B cell (primary cell): Measurements from ENCODE around the gene LSS. TPM values are rescaled to one million over a fixed set of nuclear protein-coding genes. Genes with fewer than 3 reads are reported as not detected.

Experiments
- ATAC-seq: fragments of 200-7000 bp; cut with Tn5 transposase; one replicate; pipeline ENCODE4 v1.10.0; 2021; ENCODE audit warnings: low read depth, mild to moderate bottlenecking, moderate number of reproducible peaks, moderate library complexity
- CTCF ChIA-PET: fragments of 350-600 bp; sonication (Branson Sonifier 250); formaldehyde crosslinking; loops from one replicate; lab custom pipeline; 2021; ENCODE audit warnings: antibody characterized with exemption, inconsistent platforms; lab: Charles Lee
- POLR2A ChIA-PET: fragments of 350-600 bp; sonication (Branson Sonifier 250); formaldehyde crosslinking; loops from one replicate; lab custom pipeline; 2021; ENCODE audit warnings: antibody characterized with exemption; lab: Charles Lee
- DNase-seq: peaks from one replicate; pipeline ENCODE4 v3.0.0; 2013
- H2AFZ ChIP-seq: 2 replicates; pipeline ENCODE4 v1.6.1; 2012; ENCODE audit warnings: mild to moderate bottlenecking, low read depth, low read length; ENCODE audit not compliant: insufficient read depth, poor library complexity, severe bottlenecking
- H3K27ac ChIP-seq, 2 donors: 1 replicate in 1 of 2; 2 replicates in 1 of 2; pipeline ENCODE4 v1.5.1; 2012 to 2013; ENCODE audit warnings: low read length in 2 of 2, mild to moderate bottlenecking in 2 of 2, moderate library complexity in 1 of 2
- H3K27me3 ChIP-seq, 4 experiments: fragments of 200-600 bp in 1 of 4; sonication (generic) in 1 of 4; replicated peaks in 1 of 4; 1 replicate in 2 of 4; 2 replicates in 2 of 4; pipeline versions ENCODE4 v1.6.1 to v1.7.0; 2013 to 2016; ENCODE audit warnings: low read length in 3 of 4, mild to moderate bottlenecking in 2 of 4, mixed read lengths in 1 of 4, moderate library complexity in 1 of 4; ENCODE audit not compliant: insufficient read depth in 4 of 4, control insufficient read depth in 3 of 4; ENCODE audit errors: control extremely low read depth in 1 of 4
- H3K36me3 ChIP-seq, 2 experiments: replicated peaks in 1 of 2; 1 replicate in 1 of 2; 2 replicates in 1 of 2; pipeline versions ENCODE4 v1.6.1 to v1.7.1; 2013; ENCODE audit warnings: low read length in 1 of 2; ENCODE audit not compliant: insufficient read depth in 2 of 2, control insufficient read depth in 1 of 2; ENCODE audit errors: control extremely low read depth in 1 of 2, extremely low read depth in 1 of 2
- H3K4me1 ChIP-seq, 2 donors: fragments of 200-600 bp in 1 of 2; sonication (generic) in 1 of 2; 1 replicate in 1 of 2; 2 replicates in 1 of 2; pipeline versions ENCODE4 v1.5.1 to v1.6.1; 2013 to 2017; ENCODE audit warnings: low read length in 2 of 2; ENCODE audit not compliant: control insufficient read depth in 2 of 2, insufficient read depth in 2 of 2
- H3K4me2 ChIP-seq: replicated peaks from 2 replicates; pipeline ENCODE3; 2012; ENCODE audit warnings: mild to moderate bottlenecking, low read depth, low read length; ENCODE audit not compliant: poor library complexity, severe bottlenecking
- H3K4me3 ChIP-seq, 5 experiments: fragments of 200-600 bp in 1 of 5; sonication (generic) in 1 of 5; 1 replicate in 3 of 5; 2 replicates in 2 of 5; pipeline versions ENCODE4 v1.5.1 to v1.7.0; 2011 to 2016; ENCODE audit warnings: low read length in 4 of 5, mild to moderate bottlenecking in 4 of 5, low read depth in 2 of 5, control low read depth in 1 of 5, moderate library complexity in 1 of 5; ENCODE audit not compliant: insufficient read depth in 1 of 5; ENCODE audit errors: control extremely low read depth in 1 of 5, extremely low read depth in 1 of 5
- H3K79me2 ChIP-seq: fragments of 200-600 bp; sonication (generic); one replicate; pipeline ENCODE4 v1.6.0; 2016; ENCODE audit warnings: low read length; ENCODE audit not compliant: control insufficient read depth, insufficient read depth
- H3K9ac ChIP-seq: fragments of 200-600 bp; sonication (generic); 2 replicates; pipeline ENCODE4 v1.6.1; 2017; ENCODE audit warnings: mild to moderate bottlenecking, low read length, moderate library complexity
- H3K9me3 ChIP-seq, 3 donors: one replicate each; pipeline versions ENCODE4 v1.6.1 to v1.7.1; 2013; ENCODE audit warnings: low read length in 2 of 3; ENCODE audit not compliant: control insufficient read depth in 2 of 3, insufficient read depth in 1 of 3; ENCODE audit errors: control extremely low read depth in 1 of 3
- H4K20me1 ChIP-seq: 2 replicates; pipeline ENCODE4 v1.6.0; 2012; ENCODE audit warnings: mild to moderate bottlenecking, low read length; ENCODE audit not compliant: insufficient read depth, control insufficient read depth, poor library complexity, severe bottlenecking
- H3K27ac Mint-ChIP-seq: one replicate; pipeline ENCODE4 v1.8.0; 2021; ENCODE audit warnings: mixed read lengths
- H3K27me3 Mint-ChIP-seq: one replicate; pipeline ENCODE4 v1.8.0; 2021; ENCODE audit warnings: mixed read lengths
- H3K4me1 Mint-ChIP-seq: one replicate; pipeline ENCODE4 v1.8.0; 2021; ENCODE audit warnings: mixed read lengths
- H3K4me3 Mint-ChIP-seq: one replicate; pipeline ENCODE4 v1.8.0; 2021; ENCODE audit warnings: mixed read lengths
- H3K9me3 Mint-ChIP-seq: one replicate; pipeline ENCODE4 v1.8.0; 2022; ENCODE audit warnings: mixed read lengths; ENCODE audit not compliant: insufficient read depth
- EZH2 ChIP-seq: IDR thresholded peaks from 2 replicates; pipeline ENCODE4 v1.6.1; 2012; ENCODE audit warnings: borderline replicate concordance, low read depth, mild to moderate bottlenecking, moderate library complexity, low read length; ENCODE audit not compliant: insufficient read depth, poor library complexity, severe bottlenecking
- WGBS: methylation state at CpG from one replicate; pipeline ENCODE4 v1.1.5; 2013; ENCODE audit warnings: missing lambda C conversion rate; ENCODE audit not compliant: insufficient coverage; 5-methylcytosine and 5-hydroxymethylcytosine counted together
- intact Hi-C: fragments of 100-400 bp; cut with micrococcal nuclease; formaldehyde crosslinking; loops from one replicate; pipeline ENCODE4 v1.10.0; 2022
- polyA plus RNA-seq: library from polyadenylated mRNA; depleted of rRNA; stranded (reverse); fragments of >200 nt; gene quantifications from 2 replicates; pipeline ENCODE4 v1.2.3, GENCODE V29; 2012
- total RNA-seq, 2 donors: library from RNA; stranded (reverse); fragments of 120-200 nt in 1 of 2; gene quantifications; 1 replicate in 1 of 2; 2 replicates in 1 of 2; pipeline versions ENCODE4 v1.2.3 to v1.2.4, GENCODE V29; 2013 to 2022
- TF ChIP-seq, protein P1 (sequence below): fragments of 200-600 bp; IDR thresholded peaks from one replicate; pipeline ENCODE4 v1.8.0; 2022; ENCODE audit warnings: antibody characterized with exemption, mild to moderate bottlenecking

LSS gene
- total and polyA plus RNA-seq, 2 donors (not counting 1 experiment from before 2014, with no cell fraction given) = 30.2 to 58.1 TPM

- CTCF ChIA-PET = no interaction called here
- no peak for DNase-seq
- H3K9me3 Mint-ChIP-seq = no peaks in the 10 kb centered on the region
These were observed 16.0 kb upstream of the LSS start for GRCh38 chr21:46244602-46245001.

DNA sequence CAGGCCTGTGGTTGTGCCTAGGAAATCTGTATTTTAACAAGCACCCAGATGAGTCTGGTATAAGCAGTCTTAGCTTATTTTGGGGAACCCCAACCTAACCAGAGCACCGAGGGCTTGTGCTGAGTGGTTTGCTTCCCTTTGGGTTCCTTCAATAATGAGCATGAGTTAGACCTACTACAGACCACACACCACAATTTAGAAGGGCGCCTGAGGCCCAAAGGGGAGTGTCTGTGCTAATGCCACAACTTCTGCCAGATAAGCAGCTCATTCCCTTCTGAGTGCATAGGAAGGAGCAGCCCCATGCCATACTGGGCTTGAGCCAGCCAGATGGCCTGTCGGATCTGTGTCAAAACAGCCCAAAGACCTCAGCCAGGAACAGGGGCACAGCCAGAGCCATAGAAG is 15.4 kb upstream of the LSS start:
- Mint-ChIP-seq H3K9me3 (no peaks in the 10 kb centered on the region), H3K4me3 (no peak overlapping the region), H3K27ac (no peak overlapping the region), H3K27me3 (no peaks in the 10 kb centered on the region), H3K4me1 (no peaks in the 10 kb centered on the region)
- ATAC-seq (no peak), DNase-seq (no peak)
- TF ChIP-seq EZH2 = no peak
- TF ChIP-seq, protein P1, sequence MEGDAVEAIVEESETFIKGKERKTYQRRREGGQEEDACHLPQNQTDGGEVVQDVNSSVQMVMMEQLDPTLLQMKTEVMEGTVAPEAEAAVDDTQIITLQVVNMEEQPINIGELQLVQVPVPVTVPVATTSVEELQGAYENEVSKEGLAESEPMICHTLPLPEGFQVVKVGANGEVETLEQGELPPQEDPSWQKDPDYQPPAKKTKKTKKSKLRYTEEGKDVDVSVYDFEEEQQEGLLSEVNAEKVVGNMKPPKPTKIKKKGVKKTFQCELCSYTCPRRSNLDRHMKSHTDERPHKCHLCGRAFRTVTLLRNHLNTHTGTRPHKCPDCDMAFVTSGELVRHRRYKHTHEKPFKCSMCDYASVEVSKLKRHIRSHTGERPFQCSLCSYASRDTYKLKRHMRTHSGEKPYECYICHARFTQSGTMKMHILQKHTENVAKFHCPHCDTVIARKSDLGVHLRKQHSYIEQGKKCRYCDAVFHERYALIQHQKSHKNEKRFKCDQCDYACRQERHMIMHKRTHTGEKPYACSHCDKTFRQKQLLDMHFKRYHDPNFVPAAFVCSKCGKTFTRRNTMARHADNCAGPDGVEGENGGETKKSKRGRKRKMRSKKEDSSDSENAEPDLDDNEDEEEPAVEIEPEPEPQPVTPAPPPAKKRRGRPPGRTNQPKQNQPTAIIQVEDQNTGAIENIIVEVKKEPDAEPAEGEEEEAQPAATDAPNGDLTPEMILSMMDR = no peak
- Histone ChIP-seq H3K36me3 (peaks cover 5 to 88% of the 10 kb centered on the region in 2 experiments), H4K20me1 (peaks cover 9% of the 10 kb centered on the region), H3K27ac (no peak overlapping the region), H3K9ac (no peak overlapping the region), H3K9me3 (no peaks in the 10 kb centered on the region), H3K27me3 (no peaks in the 10 kb centered on the region), H3K4me2 (no peak overlapping the region), H2AFZ (no peak overlapping the region), H3K4me1 (no peaks in the 10 kb centered on the region), H3K79me2 (peaks cover 18% of the 10 kb centered on the region), H3K4me3 (no peak overlapping the region)
- CTCF ChIA-PET = no interaction called here
- POLR2A ChIA-PET = no interaction called here
- 90% methylated on average over 3 of the region's 3 CpGs for WGBS
- intact Hi-C loops = no loop called here

More at GRCh38 chr21:46244602-46245001, 16.0 kb upstream of the LSS start:
- no peak overlapping the region for H3K4me3 Mint-ChIP-seq
- Histone ChIP-seq H4K20me1 (peaks cover 9% of the 10 kb centered on the region), H3K9me3 (no peaks in the 10 kb centered on the region), H2AFZ (no peak overlapping the region), H3K9ac (no peak overlapping the region), H3K4me3 (no peak overlapping the region), H3K27me3 (no peaks in the 10 kb centered on the region), H3K4me2 (no peak overlapping the region), H3K79me2 (peaks cover 18% of the 10 kb centered on the region), H3K4me1 (no peaks in the 10 kb centered on the region), H3K36me3 (peaks cover 5 to 87% of the 10 kb centered on the region in 2 experiments), H3K27ac (no peak overlapping the region)
- no peak overlapping the region for H3K27ac Mint-ChIP-seq
- WGBS = 97% methylated on average over 8 of the region's 8 CpGs
- no peaks in the 10 kb centered on the region for H3K27me3 Mint-ChIP-seq
- ATAC-seq = no peak
- TF ChIP-seq EZH2 = no peak
- TF ChIP-seq, protein P1 = no peak
- POLR2A ChIA-PET = no interaction called here
- H3K4me1 Mint-ChIP-seq = no peaks in the 10 kb centered on the region
- intact Hi-C loops = no loop called here
